OCI-LY1 (cell line): ENCODE measurements around the gene GPRIN1.

ENCODE experiments used
- H2AFZ ChIP-seq: fragments of 200-600 bp; sonication (generic), shearing (Covaris generic); 2 replicates; pipeline ENCODE4 v1.6.0; 2014; ENCODE audit warnings: antibody characterized with exemption, mild to moderate bottlenecking, low read length
- H3F3A ChIP-seq: fragments of 200-600 bp; sonication (generic), shearing (Covaris generic); 2 replicates; pipeline ENCODE4 v1.6.0; 2014; ENCODE audit warnings: mild to moderate bottlenecking, antibody characterized with exemption, low read length, moderate library complexity; ENCODE audit not compliant: insufficient read depth
- H3K27ac ChIP-seq: fragments of 200-600 bp; sonication (generic); 2 replicates; pipeline ENCODE4 v1.5.1; 2014; ENCODE audit warnings: low read length, mixed run types, mild to moderate bottlenecking, low read depth; ENCODE audit not compliant: poor library complexity, severe bottlenecking
- H3K27me3 ChIP-seq: fragments of 200-600 bp; sonication (generic); 2 replicates; pipeline ENCODE4 v1.6.0; 2014; ENCODE audit warnings: antibody characterized with exemption, mild to moderate bottlenecking, low read length, moderate library complexity; ENCODE audit not compliant: insufficient read depth
- H3K36me3 ChIP-seq: fragments of 200-600 bp; sonication (generic); 2 replicates; pipeline ENCODE4 v1.6.1; 2014; ENCODE audit warnings: mild to moderate bottlenecking, antibody characterized with exemption, low read length, moderate library complexity, mixed read lengths; ENCODE audit not compliant: insufficient read depth
- H3K4me1 ChIP-seq: fragments of 200-600 bp; sonication (generic); 2 replicates; pipeline ENCODE4 v1.5.1; 2014; ENCODE audit warnings: mild to moderate bottlenecking, low read length, moderate library complexity; ENCODE audit not compliant: insufficient read depth, severe bottlenecking
- H3K4me2 ChIP-seq: fragments of 200-600 bp; sonication (generic), shearing (Covaris generic); 2 replicates; pipeline ENCODE4 v1.6.1; 2014; ENCODE audit warnings: low read length
- H3K4me3 ChIP-seq: fragments of 200-600 bp; sonication (generic); 2 replicates; pipeline ENCODE4 v1.5.1; 2014; ENCODE audit warnings: low read length, low read depth, mild to moderate bottlenecking, mixed read lengths; ENCODE audit not compliant: poor library complexity, severe bottlenecking
- H3K79me2 ChIP-seq: fragments of 200-600 bp; shearing (Covaris generic); 2 replicates; pipeline ENCODE4 v1.6.1; 2016; ENCODE audit warnings: mixed run types, low read length, mixed read lengths; ENCODE audit not compliant: insufficient read depth
- H3K9ac ChIP-seq: fragments of 200-600 bp; sonication (generic), shearing (Covaris generic); 2 replicates; pipeline ENCODE4 v1.6.1; 2014; ENCODE audit warnings: mild to moderate bottlenecking, low read length, mixed read lengths
- H3K9me2 ChIP-seq: fragments of 200-600 bp; sonication (generic), shearing (Covaris generic); 2 replicates; pipeline ENCODE4 v1.6.1; 2014; ENCODE audit warnings: low read depth, mild to moderate bottlenecking, low read length, mixed read lengths
- H3K9me3 ChIP-seq: fragments of 200-600 bp; shearing (Covaris generic); 2 replicates; pipeline ENCODE4 v1.6.1; 2014; ENCODE audit warnings: low read length, mixed read lengths
- H4K20me1 ChIP-seq: fragments of 200-600 bp; sonication (generic), shearing (Covaris generic); 2 replicates; pipeline ENCODE4 v1.6.0; 2016; ENCODE audit warnings: mild to moderate bottlenecking, low read length; ENCODE audit not compliant: insufficient read depth
- EZH2 ChIP-seq: fragments of 200-600 bp; sonication (generic), shearing (Covaris generic); IDR thresholded peaks from 2 replicates; pipeline ENCODE4 v1.8.0; 2017; ENCODE audit warnings: borderline replicate concordance, mixed run types, mild to moderate bottlenecking, antibody characterized with exemption, low read length, moderate library complexity, mixed read lengths
- TF ChIP-seq, protein P1 (sequence below): fragments of 200-600 bp; sonication (generic), shearing (Covaris generic); IDR thresholded peaks from 2 replicates; pipeline ENCODE4 v1.5.1; 2017; ENCODE audit warnings: mild to moderate bottlenecking, antibody characterized with exemption, low read length, moderate library complexity, mixed read lengths

Gene GPRIN1

DNA sequence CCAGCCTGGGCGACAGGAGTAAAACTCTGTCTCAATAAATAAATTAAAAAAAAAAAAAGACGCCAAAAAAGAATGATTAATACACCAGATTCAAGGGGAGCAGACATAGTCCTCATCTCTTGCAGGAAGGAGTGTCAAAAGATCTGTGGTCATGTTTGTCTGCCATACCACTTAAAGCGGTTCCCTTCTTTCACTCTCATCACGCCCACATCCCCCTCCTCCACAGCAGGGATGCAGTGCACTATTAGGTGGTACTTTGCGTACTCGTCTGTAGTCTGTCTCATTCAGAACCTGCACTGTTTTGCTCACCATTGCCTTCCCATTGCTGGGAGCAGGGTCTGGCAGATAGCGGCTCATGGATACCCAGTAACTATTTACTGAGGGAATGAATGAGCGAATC is 49.6 kb downstream of the GPRIN1 start:
- Histone ChIP-seq H3K4me1 (no peaks in the 10 kb centered on the region), H3K4me2 (no peak overlapping the region), H3K36me3 (no peaks in the 10 kb centered on the region), H3K9ac (no peak overlapping the region), H3K27ac (no peak overlapping the region), H4K20me1 (no peaks in the 10 kb centered on the region), H3F3A (no peaks in the 10 kb centered on the region), H2AFZ (no peak overlapping the region), H3K79me2 (no peaks in the 10 kb centered on the region), H3K27me3 (0 out of 2 replicates have a peak, but pooled peaks cover 6% of the 10 kb centered on the region), H3K9me2 (no peaks in the 10 kb centered on the region), H3K9me3 (no peaks in the 10 kb centered on the region), H3K4me3 (no peak overlapping the region)
- TF ChIP-seq EZH2, result no peak
- TF ChIP-seq, protein P1, sequence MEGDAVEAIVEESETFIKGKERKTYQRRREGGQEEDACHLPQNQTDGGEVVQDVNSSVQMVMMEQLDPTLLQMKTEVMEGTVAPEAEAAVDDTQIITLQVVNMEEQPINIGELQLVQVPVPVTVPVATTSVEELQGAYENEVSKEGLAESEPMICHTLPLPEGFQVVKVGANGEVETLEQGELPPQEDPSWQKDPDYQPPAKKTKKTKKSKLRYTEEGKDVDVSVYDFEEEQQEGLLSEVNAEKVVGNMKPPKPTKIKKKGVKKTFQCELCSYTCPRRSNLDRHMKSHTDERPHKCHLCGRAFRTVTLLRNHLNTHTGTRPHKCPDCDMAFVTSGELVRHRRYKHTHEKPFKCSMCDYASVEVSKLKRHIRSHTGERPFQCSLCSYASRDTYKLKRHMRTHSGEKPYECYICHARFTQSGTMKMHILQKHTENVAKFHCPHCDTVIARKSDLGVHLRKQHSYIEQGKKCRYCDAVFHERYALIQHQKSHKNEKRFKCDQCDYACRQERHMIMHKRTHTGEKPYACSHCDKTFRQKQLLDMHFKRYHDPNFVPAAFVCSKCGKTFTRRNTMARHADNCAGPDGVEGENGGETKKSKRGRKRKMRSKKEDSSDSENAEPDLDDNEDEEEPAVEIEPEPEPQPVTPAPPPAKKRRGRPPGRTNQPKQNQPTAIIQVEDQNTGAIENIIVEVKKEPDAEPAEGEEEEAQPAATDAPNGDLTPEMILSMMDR, result no peak

DNA sequence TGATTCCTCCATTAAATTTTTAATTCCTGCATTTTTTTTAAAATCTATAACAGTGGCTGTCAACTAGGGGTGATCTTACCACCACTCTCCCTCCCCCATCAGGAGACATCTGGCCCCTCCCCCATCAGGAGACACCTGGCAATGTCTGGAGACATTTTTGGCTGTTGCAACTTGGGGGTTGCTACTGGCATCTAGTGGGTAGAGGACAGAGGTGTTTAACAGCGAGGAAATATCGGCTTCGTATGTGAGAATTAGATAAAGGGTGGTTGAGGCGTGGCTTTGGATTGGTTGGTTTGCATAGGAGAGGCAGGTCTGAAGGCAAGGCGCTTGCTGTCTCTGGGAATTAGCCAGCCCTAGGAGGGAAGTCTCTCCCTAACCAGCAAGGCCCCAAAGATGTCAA is 50.3 kb downstream of the GPRIN1 start:
- H3K9me2 ChIP-seq, result no peaks in the 10 kb centered on the region
- no peaks in the 10 kb centered on the region for H3F3A ChIP-seq
- H3K36me3 ChIP-seq, result no peaks in the 10 kb centered on the region
- H3K4me2 ChIP-seq, result no peak overlapping the region
- H2AFZ ChIP-seq, result no peak overlapping the region
- H3K9ac ChIP-seq, result no peak overlapping the region
- no peaks in the 10 kb centered on the region for H3K79me2 ChIP-seq
- no peak overlapping the region for H3K27ac ChIP-seq
- 0 out of 2 replicates have a peak, but pooled peaks cover 6% of the 10 kb centered on the region for H3K27me3 ChIP-seq
- TF ChIP-seq, protein P1, result peak; percentile 15; the same call in 1 of the 2 replicates
- TF ChIP-seq EZH2, result no peak
- no peak overlapping the region for H3K4me3 ChIP-seq
- H3K9me3 ChIP-seq, result no peaks in the 10 kb centered on the region
- no peaks in the 10 kb centered on the region for H3K4me1 ChIP-seq
- no peaks in the 10 kb centered on the region for H4K20me1 ChIP-seq

GRCh38 chr5:176557846-176558245 is 52.1 kb downstream of the GPRIN1 start:
- H3K9ac ChIP-seq, result no peak overlapping the region
- H2AFZ ChIP-seq, result no peak overlapping the region
- H3K36me3 ChIP-seq, result no peaks in the 10 kb centered on the region

More at GRCh38 chr5:176557846-176558245, 52.1 kb downstream of the GPRIN1 start:
- no peaks in the 10 kb centered on the region for H4K20me1 ChIP-seq
- H3K9me2 ChIP-seq, result no peaks in the 10 kb centered on the region
- no peak overlapping the region for H3K4me3 ChIP-seq
- no peaks in the 10 kb centered on the region for H3K79me2 ChIP-seq
- H3K4me1 ChIP-seq, result peaks cover 7% of the 10 kb centered on the region
- no peak overlapping the region for H3K27ac ChIP-seq
- no peak overlapping the region for H3K4me2 ChIP-seq
- TF ChIP-seq, protein P1, result no peak
- no peak for TF ChIP-seq EZH2
- no peaks in the 10 kb centered on the region for H3K9me3 ChIP-seq
- no peaks in the 10 kb centered on the region for H3F3A ChIP-seq
- peaks cover 6% of the 10 kb centered on the region; the same call in 1 of the 2 replicates for H3K27me3 ChIP-seq
